Brain microvascular endothelial cell (primary cell): ENCODE measurements around the gene SF3B5.

Source experiments
- DNase-seq: peaks from one replicate; pipeline ENCODE4 v3.0.0-alpha.2; 2020
- H3K27ac ChIP-seq: fragments of 250-450 bp; sonication (Bioruptor Pico); 2 replicates; pipeline ENCODE4 v1.5.1; 2020; ENCODE audit warnings: mild to moderate bottlenecking, moderate library complexity
- H3K27me3 ChIP-seq: fragments of 250-450 bp; sonication (Bioruptor Pico); replicated peaks from 2 replicates; pipeline ENCODE4 v1.5.1; 2020; ENCODE audit warnings: mild to moderate bottlenecking
- H3K36me3 ChIP-seq: fragments of 250-450 bp; sonication (Bioruptor Pico); replicated peaks from 2 replicates; pipeline ENCODE4 v1.5.1; 2020; ENCODE audit warnings: mild to moderate bottlenecking
- H3K4me3 ChIP-seq: 2 replicates; pipeline ENCODE4 v1.5.1; 2011; ENCODE audit warnings: low read depth, mild to moderate bottlenecking, control low read depth, low read length, moderate library complexity
- CTCF ChIP-seq: IDR thresholded peaks from 2 replicates; pipeline ENCODE4 v1.5.1; 2011; ENCODE audit warnings: low read depth, mild to moderate bottlenecking, moderate library complexity, low read length, control low read depth, inconsistent platforms; ENCODE audit errors: missing control alignments
- in situ Hi-C: cut with HindIII; loops from 2 replicates; pipeline ENCODE4 v1.10.0; 2017; ENCODE audit warnings: low sequenced_read_pairs, low pct_ligation_motif_present

SF3B5 gene

GRCh38 chr6:144131248-144131709 is 35.9 kb upstream of the SF3B5 start:
- no peak for TF ChIP-seq CTCF
- no peaks in the 10 kb centered on the region for H3K36me3 ChIP-seq
- in situ Hi-C loops: no loop called here
- no peak overlapping the region for H3K4me3 ChIP-seq
- no peak overlapping the region for H3K27ac ChIP-seq
- DNase-seq: peak; percentile 38
- no peaks in the 10 kb centered on the region for H3K27me3 ChIP-seq

- no peak for TF ChIP-seq CTCF
- no peak overlapping the region for H3K4me3 ChIP-seq
- DNase-seq: no peak
- H3K27ac ChIP-seq: no peak overlapping the region
- H3K27me3 ChIP-seq: no peaks in the 10 kb centered on the region
- no peaks in the 10 kb centered on the region for H3K36me3 ChIP-seq
- in situ Hi-C loops: no loop called here
Measured at GRCh38 chr6:144129469-144129868, 34.1 kb upstream of the SF3B5 start.

GRCh38 chr6:144127097-144127496 is 31.7 kb upstream of the SF3B5 start:
- no peaks in the 10 kb centered on the region for H3K27me3 ChIP-seq
- in situ Hi-C loops: no loop called here
- no peak for TF ChIP-seq CTCF
- DNase-seq: no peak
- H3K36me3 ChIP-seq: no peaks in the 10 kb centered on the region
- H3K27ac ChIP-seq: no peak overlapping the region
- H3K4me3 ChIP-seq: no peak overlapping the region

- DNase-seq: no peak
- in situ Hi-C loops: loop anchor here (25.0 kb wide), 2 partner anchors 163 to 363 kb away; partner anchors contain the start of gene UTRN
- Histone ChIP-seq H3K36me3 (no peaks in the 10 kb centered on the region), H3K4me3 (no peak overlapping the region), H3K27ac (no peak overlapping the region), H3K27me3 (no peaks in the 10 kb centered on the region)
- no peak for TF ChIP-seq CTCF
Measured at GRCh38 chr6:144123836-144124235, 28.5 kb upstream of the SF3B5 start.

GRCh38 chr6:144123421-144123820 is 28.0 kb upstream of the SF3B5 start:
- in situ Hi-C loops: loop anchor here (25.0 kb wide), 2 partner anchors 164 to 364 kb away; partner anchors contain the start of gene UTRN
- H3K36me3 ChIP-seq: no peaks in the 10 kb centered on the region
- H3K4me3 ChIP-seq: no peak overlapping the region
- H3K27me3 ChIP-seq: no peaks in the 10 kb centered on the region
- no peak overlapping the region for H3K27ac ChIP-seq
- DNase-seq: no peak
- no peak for TF ChIP-seq CTCF

- no peak for TF ChIP-seq CTCF
- no peak overlapping the region for H3K27ac ChIP-seq
- in situ Hi-C loops: loop anchor here (25.0 kb wide), 2 partner anchors 164 to 364 kb away; partner anchors contain the start of gene UTRN
- no peaks in the 10 kb centered on the region for H3K27me3 ChIP-seq
- DNase-seq: no peak
- H3K36me3 ChIP-seq: no peaks in the 10 kb centered on the region
- no peak overlapping the region for H3K4me3 ChIP-seq
Measured at GRCh38 chr6:144122861-144123260, 27.5 kb upstream of the SF3B5 start.
